Ureter (tissue), 1 donor: ENCODE results near the gene BTBD17. TPM values are rescaled to one million over a fixed set of nuclear protein-coding genes. Genes with fewer than 3 reads are reported as not detected.
"Not testable (repeated sequence)": the region's sequence is repeated elsewhere in the genome, so short reads cannot be mapped to it uniquely, and the experiment has no call there.

Experiments used
- DNase-seq: peaks from one replicate; pipeline ENCODE4 v3.0.0-alpha.2; 2020; ENCODE audit warnings: low spot score
- total RNA-seq: library from RNA; stranded (reverse); gene quantifications from one replicate; pipeline ENCODE4 v1.2.4, GENCODE V29; 2023
- donor health status: DM: yes; HTN: yes; CAD: no.

The BTBD17 gene
- not detected for total RNA-seq

DNA sequence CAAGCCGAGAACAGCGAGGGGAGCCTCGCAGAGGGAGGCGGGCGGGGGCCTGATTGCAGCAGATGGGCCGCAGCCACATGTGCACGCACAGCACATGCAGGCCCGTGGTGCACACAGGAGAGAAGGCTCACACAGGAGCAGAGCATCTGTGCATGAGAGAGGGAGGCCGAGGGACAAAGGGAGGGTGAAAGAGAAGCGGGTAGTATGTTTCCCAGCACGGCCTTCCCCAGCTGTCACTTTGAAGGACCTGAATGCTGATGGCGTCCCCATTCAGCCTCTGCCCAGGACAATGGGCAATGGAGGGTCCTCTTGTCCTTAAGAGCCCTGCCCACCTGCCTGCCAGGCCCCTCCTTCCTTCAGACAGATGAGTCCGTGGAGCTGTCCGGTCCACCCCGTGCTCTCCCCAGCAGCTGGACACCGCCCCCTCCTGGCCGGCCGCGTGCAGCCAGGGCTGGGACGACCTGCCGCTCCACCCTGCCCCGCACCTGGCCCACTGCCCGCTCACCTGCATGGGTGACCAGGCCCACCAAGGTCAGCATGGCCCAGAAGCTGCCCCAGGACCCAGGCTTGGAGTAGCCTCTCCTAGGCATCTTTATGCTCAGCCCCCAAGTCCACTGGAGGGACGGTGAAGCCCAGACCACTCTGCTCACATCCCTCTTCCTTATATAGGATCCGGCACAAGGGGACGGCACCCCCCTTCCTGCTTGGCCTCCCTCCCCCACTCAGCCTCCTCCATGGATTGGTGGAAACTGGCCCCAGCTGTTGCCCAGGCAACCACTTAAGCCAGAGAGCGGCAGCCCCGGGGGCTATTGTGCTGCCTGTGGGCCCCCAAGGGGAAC, at the start of gene BTBD17:
BTBD17 (minus strand) TSS at position 639 of the 839 bp plus-strand sequence; CDS start at position 590, 49 bp downstream.
- no peak for DNase-seq

DNA sequence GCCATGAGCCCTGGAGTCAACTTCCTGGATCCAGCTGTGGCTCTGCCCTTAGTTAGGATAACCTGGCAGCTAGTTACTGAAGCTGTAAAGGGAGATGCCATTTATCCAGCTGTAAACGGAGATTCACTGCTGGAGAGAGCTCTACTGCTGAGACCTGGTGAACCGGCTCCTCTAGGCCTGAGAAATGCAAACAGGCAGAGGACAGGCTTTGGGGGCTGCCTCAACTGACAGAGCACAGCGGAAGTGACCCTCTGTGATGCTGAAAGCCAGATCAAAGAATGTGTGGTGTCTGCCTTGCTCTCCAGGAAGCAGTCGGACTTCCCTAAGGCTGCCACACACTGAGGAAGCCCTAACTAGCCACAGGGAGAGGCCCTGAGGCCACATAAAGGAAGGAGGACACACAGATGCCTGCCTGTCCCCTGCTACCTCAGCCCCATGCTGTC, 48.4 kb upstream of the BTBD17 start:
- no peak for DNase-seq

DNA sequence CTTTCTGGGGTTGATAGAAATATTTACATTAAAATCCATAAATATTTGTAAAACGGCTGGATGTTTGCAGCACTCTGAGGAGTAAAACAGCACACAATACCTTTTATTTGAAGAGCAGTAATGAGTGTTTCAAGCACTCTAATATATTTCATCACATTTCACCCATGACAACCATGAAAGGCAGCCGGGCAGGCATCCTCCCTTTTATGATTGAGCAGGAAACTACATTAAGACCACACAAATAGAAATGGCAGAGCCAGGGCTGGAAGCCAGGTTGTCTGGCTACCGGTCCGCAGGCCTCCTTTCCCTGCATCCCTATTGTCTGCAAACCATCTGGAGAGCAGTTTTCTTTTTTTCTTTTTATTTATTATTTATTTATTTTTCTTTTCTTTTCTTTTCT, 47.1 kb upstream of the BTBD17 start:
- DNase-seq: no peak

GRCh38 chr17:74408262-74408661, 46.6 kb upstream of the BTBD17 start:
- DNase-seq: no peak

- DNase-seq: no peak
Observed at GRCh38 chr17:74407384-74407783, 45.7 kb upstream of the BTBD17 start.

DNA sequence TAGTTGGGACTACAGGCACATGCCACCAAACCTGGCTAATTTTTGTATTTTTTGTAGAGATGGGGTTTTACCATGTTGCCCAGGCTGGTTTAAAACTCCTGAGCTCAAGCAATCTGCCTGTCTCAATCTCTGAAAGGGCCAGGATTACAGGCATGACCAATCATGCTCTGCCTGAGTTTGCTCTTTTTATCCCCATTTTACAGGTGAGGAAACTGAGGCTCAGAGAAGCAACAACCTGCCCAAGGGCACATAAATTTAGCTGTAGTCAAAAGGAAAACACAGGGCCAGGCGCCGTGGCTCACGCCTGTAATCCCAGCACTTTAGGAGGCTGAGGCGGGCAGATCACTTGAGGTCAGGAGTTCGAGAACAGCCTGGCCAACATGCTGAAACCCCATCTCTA, 43.6 kb upstream of the BTBD17 start:
- DNase-seq: not testable (repeated sequence)

DNA sequence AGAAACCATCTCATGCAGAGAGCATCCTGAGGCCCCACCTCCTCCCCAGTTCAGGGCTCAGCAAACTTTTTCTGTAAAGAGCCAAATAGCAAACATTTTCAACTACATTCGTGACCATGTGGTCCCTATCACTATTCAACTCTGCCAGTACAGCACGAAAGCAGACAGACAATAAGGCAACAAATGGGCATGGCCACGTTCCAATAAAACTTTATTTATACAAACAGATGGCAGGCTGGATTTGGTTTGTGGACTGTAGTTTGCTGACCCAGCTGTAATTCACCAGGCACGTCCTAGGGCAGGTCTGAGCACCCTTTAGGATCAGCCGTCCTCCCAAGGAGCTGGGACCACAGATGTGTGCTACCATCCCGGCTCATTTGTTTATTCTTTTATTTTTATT, 43.1 kb upstream of the BTBD17 start:
- DNase-seq: no peak

GRCh38 chr17:74404218-74404617, 42.5 kb upstream of the BTBD17 start:
- no peak for DNase-seq

- no peak for DNase-seq
Observed at GRCh38 chr17:74403512-74404137, 42.0 kb upstream of the BTBD17 start.

DNA sequence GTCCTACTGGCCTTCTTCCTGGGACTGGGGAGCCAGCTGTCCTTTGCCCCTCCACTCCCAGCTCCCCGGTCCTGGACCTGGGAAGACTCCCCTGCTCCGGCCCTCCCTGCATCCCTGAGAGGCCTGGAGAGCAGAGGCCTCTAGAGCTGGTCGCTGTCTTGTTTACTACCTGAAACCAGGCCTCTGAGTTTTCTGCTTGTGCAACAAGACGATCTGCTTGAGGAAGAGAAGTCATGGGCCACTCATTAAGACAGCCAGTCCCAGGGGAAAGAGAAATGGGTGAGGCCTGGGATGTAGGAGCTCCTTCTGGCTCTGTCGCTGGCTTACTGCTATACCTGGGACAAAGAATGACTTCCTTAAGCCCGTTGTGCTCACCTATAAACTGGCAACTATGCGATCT, 40.4 kb upstream of the BTBD17 start:
- no peak for DNase-seq

DNA sequence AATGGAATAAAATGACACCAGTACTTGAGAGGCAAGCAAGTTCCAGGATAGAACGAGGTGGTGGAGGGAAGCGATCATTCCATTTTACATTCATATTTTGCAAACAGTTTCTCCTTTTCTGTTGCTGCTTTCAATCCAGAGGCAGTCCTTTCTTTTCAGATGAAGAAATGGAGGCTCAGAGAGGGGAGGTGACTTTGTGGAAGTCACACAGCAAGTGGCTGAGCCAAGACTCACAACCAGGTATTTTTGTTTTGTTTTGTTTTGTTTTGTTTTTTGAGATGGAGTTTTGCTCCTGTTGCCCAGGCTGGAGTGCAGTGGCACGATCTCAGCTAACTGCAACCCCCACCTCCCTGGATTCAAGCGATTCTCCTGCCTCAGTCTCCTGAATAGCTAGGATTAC, 34.9 kb upstream of the BTBD17 start:
- no peak for DNase-seq

GRCh38 chr17:74394977-74395376, 33.3 kb upstream of the BTBD17 start:
- DNase-seq: peak; percentile 64

DNA sequence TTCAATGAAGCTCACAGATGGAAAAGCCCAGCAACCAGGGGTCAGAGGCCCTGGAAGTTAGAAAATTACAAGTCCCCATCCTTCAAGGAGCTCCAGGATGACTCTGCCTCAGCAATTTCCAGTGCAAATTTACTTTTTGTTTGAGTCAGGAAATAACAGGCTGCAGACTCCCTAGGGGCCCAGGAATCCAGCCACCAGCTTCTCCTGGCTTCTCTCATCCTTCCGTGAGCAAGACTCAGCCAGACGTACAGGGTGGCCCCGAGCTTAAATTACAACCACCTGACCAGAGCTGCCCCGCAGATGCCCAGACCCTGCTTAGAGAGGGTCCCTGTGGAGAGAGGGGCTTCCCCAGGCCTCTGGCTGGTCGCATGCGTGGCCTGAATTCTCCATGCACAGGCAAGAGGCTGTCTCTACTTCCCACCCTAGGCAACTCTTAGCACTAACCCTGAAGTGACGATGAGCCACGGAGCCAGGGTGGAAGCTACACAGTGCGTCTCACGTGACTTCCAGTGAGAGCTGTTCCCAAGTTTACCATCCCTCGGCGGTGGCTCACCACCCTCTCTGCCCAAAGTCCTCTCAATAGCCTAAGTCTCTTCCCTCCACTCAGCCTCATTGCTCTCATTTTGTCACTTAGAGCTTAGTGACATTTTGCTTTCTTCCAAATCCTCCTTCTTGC, 32.7 kb upstream of the BTBD17 start:
- no peak for DNase-seq

DNA sequence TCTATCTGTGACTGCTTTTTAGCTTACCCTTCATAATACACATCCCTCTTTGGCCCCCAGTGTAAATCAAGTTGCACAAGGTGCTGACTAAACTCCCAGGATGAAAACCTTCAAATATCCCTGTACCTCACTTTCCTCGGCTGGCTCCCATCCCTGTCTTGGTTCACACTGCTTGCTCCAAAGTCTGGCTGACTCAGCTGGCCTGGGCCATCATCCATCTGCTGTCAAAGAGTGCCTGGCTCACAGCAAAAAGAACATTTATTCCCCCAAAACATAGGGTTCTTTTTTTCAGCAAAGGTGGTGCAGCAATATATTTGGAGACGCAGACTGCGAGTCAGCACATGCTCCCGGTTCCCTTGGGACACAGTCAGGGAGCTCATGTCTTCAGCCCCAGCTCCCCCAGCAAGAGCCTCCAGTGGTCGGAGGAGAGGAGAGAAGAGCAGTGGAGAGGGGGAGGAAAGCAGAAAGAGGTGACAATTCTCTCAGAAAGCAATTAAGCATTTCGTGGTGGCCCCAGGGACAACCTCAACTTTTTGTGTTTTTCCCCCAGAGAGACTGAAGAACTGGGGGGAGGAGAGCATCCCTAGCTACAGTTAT, 31.8 kb upstream of the BTBD17 start:
- no peak for DNase-seq

DNA sequence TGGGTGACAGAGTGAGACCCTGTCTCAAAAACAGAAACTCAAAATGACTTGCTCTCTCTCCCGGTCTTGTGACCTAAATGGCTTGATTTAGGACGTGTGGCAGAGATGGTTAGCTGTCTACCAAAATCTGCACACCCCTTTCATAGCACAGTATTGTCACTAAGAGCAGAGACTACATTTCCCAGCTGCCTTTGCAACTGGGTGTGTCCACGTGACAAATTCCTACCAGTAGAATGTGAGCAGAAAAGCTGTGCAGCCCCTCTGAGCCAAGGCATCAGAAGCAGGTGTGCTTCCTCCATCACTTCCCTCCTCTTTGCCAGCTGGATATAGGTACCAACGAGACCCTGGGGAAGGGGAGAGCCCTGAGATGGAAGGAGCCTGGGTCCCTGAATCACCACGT, 31.2 kb upstream of the BTBD17 start:
- DNase-seq: no peak

GRCh38 chr17:74391771-74392170, 30.1 kb upstream of the BTBD17 start:
- DNase-seq: no peak

DNA sequence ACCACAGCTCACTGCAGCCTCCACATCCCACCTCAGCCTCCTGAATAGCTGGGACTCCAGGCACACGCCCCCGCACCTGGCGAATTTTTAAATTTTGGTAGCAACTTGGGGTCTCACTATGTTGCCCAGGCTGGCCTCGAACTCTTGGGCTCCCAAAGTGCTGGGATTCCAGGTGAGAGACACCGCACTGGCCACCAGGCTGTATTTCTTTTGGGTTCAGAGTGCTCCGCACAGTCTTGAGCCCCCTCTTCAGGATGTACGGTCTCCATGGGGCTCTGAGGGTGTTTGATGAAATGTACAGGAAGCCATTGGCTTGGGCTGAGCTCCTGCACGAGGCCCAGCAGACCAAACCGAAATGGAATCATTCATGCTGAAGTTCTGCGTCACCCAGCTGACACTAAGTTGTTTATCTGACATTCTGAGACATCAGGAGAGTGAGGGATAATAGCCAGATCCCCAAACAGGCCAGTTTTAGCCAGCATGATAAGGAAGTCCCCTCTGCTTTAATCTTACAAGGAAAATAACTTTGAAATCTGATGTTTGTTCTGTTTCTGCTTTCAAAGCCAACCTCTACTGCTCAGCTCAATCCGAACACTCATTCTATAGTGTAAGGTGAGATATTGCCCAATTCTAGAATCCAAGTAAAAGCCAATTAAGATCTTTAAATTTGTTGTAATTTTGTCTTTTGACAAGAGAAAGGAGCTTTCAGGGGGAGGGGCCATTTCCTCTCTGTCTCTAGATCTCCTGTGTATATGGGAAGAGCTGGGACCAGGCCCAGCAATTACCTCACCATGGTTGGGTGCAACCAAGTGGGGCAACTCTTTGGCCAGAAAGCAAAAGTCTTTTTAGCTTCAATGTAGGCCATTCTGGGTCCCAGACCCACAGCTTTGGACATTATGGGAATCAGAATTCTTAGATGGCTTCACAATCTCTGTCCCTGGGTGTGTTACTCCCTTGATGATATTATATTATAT, 29.3 kb upstream of the BTBD17 start:
- DNase-seq: no peak

DNA sequence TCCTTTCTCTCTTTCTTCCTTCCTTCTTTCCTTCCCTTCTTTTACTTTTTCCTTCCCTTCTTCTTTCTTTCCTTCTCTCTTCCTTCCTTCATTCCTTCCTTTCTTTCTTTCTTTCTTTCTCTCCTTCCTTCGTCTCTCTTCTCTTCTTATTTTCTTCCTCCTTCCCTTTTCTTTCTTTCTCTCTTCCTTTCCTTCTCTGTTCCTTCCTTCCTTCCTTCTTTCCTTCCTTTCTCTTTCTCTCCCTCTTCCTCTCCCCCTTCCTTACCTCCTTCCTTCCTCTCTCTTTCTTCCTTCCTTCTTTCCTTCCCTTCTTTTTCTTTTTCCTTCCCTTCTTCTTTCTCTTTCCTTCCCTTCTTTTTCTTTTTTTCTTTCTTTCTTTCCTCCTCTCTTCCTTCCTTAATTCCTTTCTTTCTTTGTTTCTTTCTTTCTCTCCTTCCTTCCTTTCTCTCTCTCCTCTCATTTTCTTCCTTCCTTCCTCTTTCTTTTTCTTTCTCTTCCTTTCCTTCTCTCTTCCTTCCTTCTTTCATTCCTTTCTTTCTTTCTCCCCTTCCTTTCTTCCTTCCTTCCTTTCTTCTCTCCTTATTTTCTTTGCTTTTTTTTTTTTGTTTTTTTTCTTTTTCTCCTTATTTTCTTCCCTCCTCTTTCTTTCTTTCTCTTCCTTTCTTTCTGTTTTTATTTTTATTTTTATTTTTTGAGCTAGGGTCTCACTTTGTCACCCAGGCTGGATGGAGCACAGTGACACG, 28.4 kb upstream of the BTBD17 start:
- no peak for DNase-seq

DNA sequence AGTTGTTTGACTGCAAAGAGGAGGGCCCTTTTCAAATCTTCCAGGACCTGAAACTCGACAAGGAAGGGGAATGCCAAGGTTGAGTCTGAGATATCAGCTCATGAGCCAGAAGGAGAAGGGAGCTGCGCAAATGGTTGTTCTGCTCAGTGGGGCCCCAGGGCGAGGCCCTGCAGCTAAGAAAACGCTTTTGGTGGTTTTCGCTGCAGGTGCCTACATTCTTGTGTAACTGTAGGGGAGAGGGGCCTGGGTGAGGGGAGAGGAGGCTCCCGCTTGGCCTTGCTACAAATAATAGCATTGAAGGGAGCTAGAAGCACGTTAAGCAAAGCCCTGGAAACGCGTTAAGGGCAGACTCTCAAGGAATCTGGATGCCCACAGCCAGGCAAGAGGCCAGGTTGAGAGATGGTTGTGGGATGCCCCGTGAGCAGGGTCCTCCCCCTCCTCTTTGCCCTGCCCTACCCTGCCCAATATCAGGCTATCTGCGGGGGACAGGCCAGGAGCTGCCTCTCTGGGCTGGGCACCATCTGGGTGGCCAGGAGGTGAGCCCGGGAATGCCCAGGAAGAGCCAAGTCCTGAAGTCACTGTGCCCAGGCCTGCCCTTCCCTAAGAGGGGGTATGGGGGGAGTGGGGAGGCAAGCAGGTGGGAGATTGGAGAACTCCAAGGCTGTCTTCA, 27.6 kb upstream of the BTBD17 start:
- no peak for DNase-seq
